Measurements from ENCODE around the gene SWAP70.

- TF ChIP-seq EZH2 (IDR thresholded peaks at IDR 0.05; ENCODE audit: insufficient read depth, low read length) (no peak), CTCF (IDR thresholded peaks at IDR 0.05; ENCODE audit: insufficient read depth, low read depth, low read length) (no peak)
Measured at GRCh38 chr11:9645881-9646280, 18.0 kb upstream of the SWAP70 start.

Data from astrocyte (in vitro differentiated cells and primary cell).